Fibroblast of lung (primary cell): ENCODE data around the gene KRTAP13-2. TPM values are rescaled to one million over a fixed set of nuclear protein-coding genes. Genes with fewer than 3 reads are reported as not detected.
A peak's percentile ranks its signal among the peaks of the same experiment; 100 is the strongest.

Experiments used
- DNase-seq, 2 donors: peaks; one replicate each; pipeline versions ENCODE4 v3.0.0 to v3.0.0-alpha.2; 2010; ENCODE audit warnings: low read depth in 2 of 2
- H2AFZ ChIP-seq: 2 replicates; pipeline ENCODE4 v1.5.1; 2012; ENCODE audit warnings: low read length, control low read depth, inconsistent platforms
- H3K27ac ChIP-seq: 2 replicates; pipeline ENCODE4 v1.5.1; 2011; ENCODE audit warnings: low read length, control low read depth; ENCODE audit not compliant: insufficient read depth
- H3K27me3 ChIP-seq: 2 replicates; pipeline ENCODE4 v1.5.1; 2011; ENCODE audit warnings: mild to moderate bottlenecking, low read length; ENCODE audit not compliant: control insufficient read depth, insufficient read depth
- H3K36me3 ChIP-seq: 2 replicates; pipeline ENCODE4 v1.5.1; 2011; ENCODE audit warnings: low read length; ENCODE audit not compliant: control insufficient read depth, insufficient read depth
- H3K4me1 ChIP-seq: 2 replicates; pipeline ENCODE4 v1.5.1; 2011; ENCODE audit warnings: low read length; ENCODE audit not compliant: control insufficient read depth, insufficient read depth; ENCODE audit errors: extremely low read depth
- H3K4me2 ChIP-seq: 2 replicates; pipeline ENCODE4 v1.5.1; 2011; ENCODE audit warnings: low read length, control low read depth; ENCODE audit not compliant: insufficient read depth; ENCODE audit errors: extremely low read depth
- H3K4me3 ChIP-seq, 4 experiments: fragments of 200-600 bp in 1 of 4; sonication (generic) in 1 of 4; replicated peaks in 1 of 4; 2 replicates each; pipeline ENCODE4 v1.5.1; 2011 to 2016; ENCODE audit warnings: low read length in 4 of 4, low read depth in 3 of 4, mild to moderate bottlenecking in 3 of 4, control low read depth in 2 of 4, inconsistent platforms in 1 of 4, mixed read lengths in 1 of 4; ENCODE audit not compliant: insufficient read depth in 1 of 4; ENCODE audit errors: control extremely low read depth in 1 of 4
- H3K79me2 ChIP-seq: 2 replicates; pipeline ENCODE4 v1.5.1; 2012; ENCODE audit warnings: mild to moderate bottlenecking, low read length, inconsistent platforms; ENCODE audit not compliant: control insufficient read depth, insufficient read depth
- H3K9ac ChIP-seq: 2 replicates; pipeline ENCODE4 v1.5.1; 2011; ENCODE audit warnings: mild to moderate bottlenecking, low read length, control low read depth; ENCODE audit not compliant: insufficient read depth
- H3K9me3 ChIP-seq: 2 replicates; pipeline ENCODE4 v1.5.1; 2012; ENCODE audit warnings: low read depth, low read length; ENCODE audit not compliant: control insufficient read depth, insufficient read depth
- H4K20me1 ChIP-seq: 2 replicates; pipeline ENCODE4 v1.5.1; 2011; ENCODE audit warnings: low read length; ENCODE audit not compliant: control insufficient read depth, insufficient read depth; ENCODE audit errors: extremely low read depth
- EZH2 ChIP-seq: IDR thresholded peaks from 2 replicates; pipeline ENCODE4 v1.5.1; 2012; ENCODE audit warnings: low read length, control low read depth, mild to moderate bottlenecking; ENCODE audit errors: missing control alignments
- polyA minus RNA-seq: library from RNA; depleted of rRNA, polyadenylated mRNA; stranded (reverse); fragments of >200 nt; gene quantifications from 2 replicates; pipeline ENCODE4 v1.2.3, GENCODE V29; 2011; ENCODE audit warnings: low replicate concordance
- polyA plus RNA-seq, 2 donors: library from polyadenylated mRNA; depleted of rRNA in 1 of 2; stranded (reverse) in 1 of 2; unstranded in 1 of 2; fragments of >200 nt; gene quantifications; 2 replicates each; pipeline ENCODE4 v1.2.1, GENCODE V29; 2011 to 2012; ENCODE audit warnings: missing spikeins in 1 of 2
- total RNA-seq: library from RNA; depleted of rRNA; stranded (reverse); fragments of >200 nt; gene quantifications from 2 replicates; pipeline ENCODE4 v1.2.1, GENCODE V29; 2014
- TF ChIP-seq, protein P1 (sequence below), 2 donors: IDR thresholded peaks in 1 of 2; conservative IDR thresholded peaks in 1 of 2; 1 replicate in 1 of 2; 2 replicates in 1 of 2; pipeline ENCODE4 v1.5.1; 2011 to 2012; ENCODE audit warnings: low read length in 2 of 2, control low read depth in 1 of 2, inconsistent platforms in 1 of 2, low read depth in 1 of 2, mild to moderate bottlenecking in 1 of 2

Gene KRTAP13-2, protein sequence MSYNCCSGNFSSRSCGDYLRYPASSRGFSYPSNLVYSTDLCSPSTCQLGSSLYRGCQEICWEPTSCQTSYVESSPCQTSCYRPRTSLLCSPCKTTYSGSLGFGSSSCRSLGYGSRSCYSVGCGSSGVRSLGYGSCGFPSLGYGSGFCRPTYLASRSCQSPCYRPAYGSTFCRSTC
- total RNA-seq: not detected in 2 replicates
- polyA plus RNA-seq: not detected in 2 replicates
- polyA plus RNA-seq (2012): not detected in 2 replicates
- polyA minus RNA-seq: not detected in 2 replicates

DNA sequence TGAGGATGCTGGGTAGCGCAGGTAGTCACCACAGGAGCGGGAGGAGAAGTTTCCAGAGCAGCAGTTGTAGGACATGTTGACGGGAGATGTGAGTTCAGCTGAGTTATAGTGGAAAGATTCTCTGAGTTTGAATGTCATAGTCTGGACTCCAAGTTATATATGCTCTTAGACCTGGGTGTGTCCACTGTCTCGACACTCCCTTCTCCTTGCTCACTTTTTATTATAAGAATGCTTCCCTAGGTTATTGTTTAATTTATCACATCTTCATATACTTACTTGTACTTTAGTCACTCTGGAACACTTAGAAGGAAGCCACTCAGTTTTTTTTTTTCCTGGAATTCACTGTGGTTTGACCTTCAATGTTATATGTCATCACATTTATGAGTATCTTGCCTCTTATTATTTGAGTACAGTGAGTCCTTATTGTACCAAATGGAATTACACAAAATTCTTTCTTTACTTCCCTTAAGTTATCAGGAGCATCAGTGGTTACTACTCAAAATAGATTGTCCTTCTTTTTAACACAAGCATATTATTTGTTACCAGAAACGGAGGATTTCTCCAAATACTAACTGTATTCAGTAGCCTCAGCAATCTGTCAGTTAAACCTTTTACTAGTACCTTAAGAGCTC is at the start of gene KRTAP13-2:
TSS of gene KRTAP13-2 (minus strand) at position 133 of the 632 bp plus-strand sequence. CDS start at position 75, 58 bp downstream.
- TF ChIP-seq, protein P1, sequence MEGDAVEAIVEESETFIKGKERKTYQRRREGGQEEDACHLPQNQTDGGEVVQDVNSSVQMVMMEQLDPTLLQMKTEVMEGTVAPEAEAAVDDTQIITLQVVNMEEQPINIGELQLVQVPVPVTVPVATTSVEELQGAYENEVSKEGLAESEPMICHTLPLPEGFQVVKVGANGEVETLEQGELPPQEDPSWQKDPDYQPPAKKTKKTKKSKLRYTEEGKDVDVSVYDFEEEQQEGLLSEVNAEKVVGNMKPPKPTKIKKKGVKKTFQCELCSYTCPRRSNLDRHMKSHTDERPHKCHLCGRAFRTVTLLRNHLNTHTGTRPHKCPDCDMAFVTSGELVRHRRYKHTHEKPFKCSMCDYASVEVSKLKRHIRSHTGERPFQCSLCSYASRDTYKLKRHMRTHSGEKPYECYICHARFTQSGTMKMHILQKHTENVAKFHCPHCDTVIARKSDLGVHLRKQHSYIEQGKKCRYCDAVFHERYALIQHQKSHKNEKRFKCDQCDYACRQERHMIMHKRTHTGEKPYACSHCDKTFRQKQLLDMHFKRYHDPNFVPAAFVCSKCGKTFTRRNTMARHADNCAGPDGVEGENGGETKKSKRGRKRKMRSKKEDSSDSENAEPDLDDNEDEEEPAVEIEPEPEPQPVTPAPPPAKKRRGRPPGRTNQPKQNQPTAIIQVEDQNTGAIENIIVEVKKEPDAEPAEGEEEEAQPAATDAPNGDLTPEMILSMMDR (conservative IDR thresholded peaks at IDR 0.05 in 1 of 2, IDR thresholded peaks at IDR 0.05 in 1 of 2; ENCODE audit: low read depth in 1 of 2, low read length in 2 of 2): no peak
- no peak for TF ChIP-seq EZH2
- no peak within 1 kb of the TSS for H3K4me2 ChIP-seq

DNA sequence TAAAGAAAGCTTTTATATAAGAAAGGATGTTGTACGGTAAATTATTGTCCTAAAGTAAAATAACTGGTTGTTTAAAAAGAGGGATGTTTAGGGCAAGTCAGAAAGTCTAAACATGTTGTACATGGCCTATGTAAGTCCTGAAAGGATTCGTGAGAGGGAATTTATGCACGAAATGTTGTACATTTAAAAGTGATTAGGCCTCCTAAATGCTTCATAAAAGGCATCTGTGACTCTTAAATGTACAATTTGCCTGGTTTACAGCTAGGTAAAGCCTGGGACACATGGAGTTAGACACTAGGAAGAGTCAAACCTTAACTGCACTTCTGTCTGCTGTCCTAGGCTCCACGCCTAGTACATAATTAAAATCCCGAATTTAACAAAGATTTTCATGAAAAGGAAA is 43.9 kb upstream of the KRTAP13-2 start:
- Histone ChIP-seq H3K4me1 (no peaks in the 10 kb centered on the region), H2AFZ (no peak overlapping the region), H3K27me3 (no peaks in the 10 kb centered on the region), H3K27ac (no peak overlapping the region), H3K36me3 (no peaks in the 10 kb centered on the region), H4K20me1 (no peaks in the 10 kb centered on the region), H3K9me3 (no peaks in the 10 kb centered on the region), H3K4me2 (no peak overlapping the region), H3K4me3 (no peak overlapping the region), H3K9ac (no peak overlapping the region), H3K79me2 (no peaks in the 10 kb centered on the region)
- TF ChIP-seq EZH2: no peak
- TF ChIP-seq, protein P1 (conservative IDR thresholded peaks at IDR 0.05 in 1 of 2, IDR thresholded peaks at IDR 0.05 in 1 of 2; ENCODE audit: low read depth in 1 of 2, low read length in 2 of 2): no peak
- no peak for DNase-seq

More for the DNA sequence above, at the start of gene KRTAP13-2:
- Histone ChIP-seq H3K79me2 (no peaks in the 10 kb centered on the region), H3K27me3 (no peaks in the 10 kb centered on the region), H3K36me3 (no peaks in the 10 kb centered on the region), H3K4me3 (no peak within 1 kb of the TSS), H3K27ac (no peak within 1 kb of the TSS), H4K20me1 (no peaks in the 10 kb centered on the region), H3K9ac (no peak within 1 kb of the TSS), H3K9me3 (no peaks in the 10 kb centered on the region), H3K4me1 (no peaks in the 10 kb centered on the region), H2AFZ (no peak within 1 kb of the TSS)
- DNase-seq: no peak

DNA sequence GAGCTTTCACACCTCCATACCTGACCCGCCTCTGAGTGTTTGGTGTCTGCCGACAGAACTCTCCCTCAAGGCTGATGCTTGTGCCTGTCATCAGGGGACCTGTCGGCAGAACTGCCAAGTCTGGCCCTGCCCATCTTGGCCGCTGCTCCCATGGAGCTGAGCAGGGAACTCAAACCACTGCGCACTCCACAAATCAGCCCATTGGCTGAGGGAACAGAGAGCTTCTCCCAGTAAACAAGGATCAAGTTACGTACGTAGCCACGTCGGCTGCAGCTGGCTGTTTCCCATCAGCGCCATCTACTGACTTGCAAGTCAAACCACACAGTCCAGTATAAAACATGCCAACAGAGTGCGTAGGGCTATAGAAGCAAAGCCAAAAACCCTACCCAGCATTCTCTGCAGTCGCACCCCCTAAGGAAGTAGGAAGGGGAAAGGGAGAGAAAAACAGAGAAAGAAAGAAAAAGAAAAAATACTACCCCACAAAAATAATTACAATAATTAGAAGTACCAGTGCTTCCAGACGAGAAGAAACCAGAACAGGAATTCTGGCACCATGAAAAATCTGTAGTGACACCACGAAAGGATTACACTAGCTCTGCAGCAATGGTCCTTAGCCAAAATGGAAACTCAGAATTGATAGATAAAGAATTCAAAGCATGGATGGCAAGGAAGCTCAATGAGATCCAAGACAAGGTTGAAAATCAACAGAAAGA is 36.9 kb upstream of the KRTAP13-2 start:
- Histone ChIP-seq H3K4me3 (no peak overlapping the region), H3K36me3 (no peaks in the 10 kb centered on the region), H3K9ac (no peak overlapping the region), H4K20me1 (no peaks in the 10 kb centered on the region), H3K4me2 (no peak overlapping the region), H3K27ac (no peak overlapping the region), H3K79me2 (no peaks in the 10 kb centered on the region), H3K27me3 (no peaks in the 10 kb centered on the region), H3K4me1 (no peaks in the 10 kb centered on the region), H3K9me3 (no peaks in the 10 kb centered on the region), H2AFZ (no peak overlapping the region)
- DNase-seq: peak; percentile 5 to 9
- TF ChIP-seq, protein P1 (conservative IDR thresholded peaks at IDR 0.05 in 1 of 2, IDR thresholded peaks at IDR 0.05 in 1 of 2; ENCODE audit: low read depth in 1 of 2, low read length in 2 of 2): no peak
- no peak for TF ChIP-seq EZH2
